DND-41 (cell line): Measurements from ENCODE around the gene HAUS8.

Experiments
- CTCF ChIP-seq: IDR thresholded peaks from 2 replicates; pipeline ENCODE4 v1.5.1; 2012; ENCODE audit warnings: borderline replicate concordance, low read length, moderate library complexity, mild to moderate bottlenecking; ENCODE audit not compliant: poor library complexity, severe bottlenecking; ENCODE audit errors: extremely low read depth
- EZH2 ChIP-seq: IDR thresholded peaks from 3 replicates; pipeline ENCODE4 v1.6.1; 2012; ENCODE audit warnings: borderline replicate concordance, low read depth, mild to moderate bottlenecking, moderate library complexity, low read length, inconsistent platforms; ENCODE audit not compliant: severe bottlenecking

GRCh38 chr19:17073869-17074633, 1.2 kb downstream of the HAUS8 start:
- no peak for TF ChIP-seq CTCF
- no peak for TF ChIP-seq EZH2
